Effector memory CD8-positive, alpha-beta T cell (primary cell): ENCODE data around the gene ADGRB3.
"Not testable (repeated sequence)": the region's sequence is repeated elsewhere in the genome, so short reads cannot be mapped to it uniquely, and the experiment has no call there.

Experiments
- ATAC-seq: fragments of 150-1000 bp; cut with Tn5 transposase; replicated peaks from 2 replicates; pipeline ENCODE4 v1.10.0; 2021; ENCODE audit warnings: mild to moderate bottlenecking, moderate library complexity
- DNase-seq, 3 experiments: peaks; one replicate each; pipeline ENCODE4 v3.0.0; 2021
- H3K27ac Mint-ChIP-seq, 2 donors: one replicate each; pipeline ENCODE4 v1.8.0; 2022; ENCODE audit warnings: mild to moderate bottlenecking in 2 of 2, mixed read lengths in 2 of 2, moderate library complexity in 2 of 2
- H3K27me3 Mint-ChIP-seq, 2 donors: one replicate each; pipeline ENCODE4 v1.8.0; 2022; ENCODE audit warnings: mixed read lengths in 2 of 2
- H3K36me3 Mint-ChIP-seq: one replicate; pipeline ENCODE4 v1.8.0; 2022; ENCODE audit warnings: mild to moderate bottlenecking, moderate library complexity, mixed read lengths; ENCODE audit not compliant: insufficient read depth
- H3K4me1 Mint-ChIP-seq, 2 donors: one replicate each; pipeline ENCODE4 v1.8.0; 2022; ENCODE audit warnings: low read depth in 2 of 2, mixed read lengths in 2 of 2
- H3K4me3 Mint-ChIP-seq, 2 donors: one replicate each; pipeline ENCODE4 v1.8.0; 2022; ENCODE audit warnings: mild to moderate bottlenecking in 2 of 2, mixed read lengths in 2 of 2, moderate library complexity in 2 of 2
- H3K9me3 Mint-ChIP-seq, 2 donors: one replicate each; pipeline ENCODE4 v1.8.0; 2022; ENCODE audit warnings: mixed read lengths in 2 of 2

ADGRB3 gene

DNA sequence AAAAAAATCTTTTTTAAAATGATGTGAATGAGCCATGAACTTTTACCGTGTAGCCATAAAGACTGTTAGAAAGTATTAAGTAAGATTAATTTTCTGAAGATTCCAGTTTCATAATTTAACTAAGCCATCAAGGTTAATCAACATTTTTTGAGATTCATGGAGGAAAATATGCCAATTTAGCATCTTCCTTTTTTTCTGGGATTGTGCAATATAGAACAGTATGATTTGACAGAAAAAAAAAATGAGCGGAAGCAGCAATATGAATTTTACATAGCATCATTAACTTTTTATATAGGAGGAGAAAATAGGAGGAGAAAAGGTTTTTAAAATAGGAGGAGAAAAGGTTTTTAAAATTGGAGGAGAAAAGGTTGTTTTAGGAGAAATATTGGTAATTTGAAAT, 306.3 kb downstream of the ADGRB3 start:
- Mint-ChIP-seq H3K4me3 (no peak overlapping the region), H3K9me3 (no peaks in the 10 kb centered on the region), H3K36me3 (no peaks in the 10 kb centered on the region), H3K27ac (no peak overlapping the region), H3K4me1 (no peaks in the 10 kb centered on the region), H3K27me3 (no peaks in the 10 kb centered on the region)
- no peak for ATAC-seq
- DNase-seq, result no peak

DNA sequence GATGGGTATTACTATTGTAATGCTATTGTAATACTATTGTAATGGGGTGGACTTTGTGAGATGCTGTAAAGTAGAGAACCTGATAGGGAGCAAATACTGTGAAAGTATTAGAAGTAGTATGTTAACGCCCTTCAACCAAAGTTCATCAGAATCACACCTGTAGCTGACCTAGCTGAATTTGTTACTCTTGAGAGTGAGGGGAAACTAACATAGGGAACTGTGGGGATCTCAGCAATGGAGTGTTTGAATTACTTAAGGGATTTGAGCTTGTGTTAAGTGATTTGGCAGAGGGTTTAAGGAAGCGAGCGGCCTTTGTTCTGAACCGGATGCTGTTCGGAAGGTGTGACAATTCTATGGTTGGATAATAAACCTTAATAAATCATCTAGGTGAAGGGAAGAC, 312.6 kb downstream of the ADGRB3 start:
- H3K27ac Mint-ChIP-seq, result no peak overlapping the region
- H3K4me3 Mint-ChIP-seq, result no peak overlapping the region
- H3K4me1 Mint-ChIP-seq, result no peaks in the 10 kb centered on the region
- peaks cover 0 to 2% of the 10 kb centered on the region in 2 donors for H3K9me3 Mint-ChIP-seq
- no peak for DNase-seq
- ATAC-seq, result no peak
- no peaks in the 10 kb centered on the region for H3K27me3 Mint-ChIP-seq
- no peaks in the 10 kb centered on the region for H3K36me3 Mint-ChIP-seq

DNA sequence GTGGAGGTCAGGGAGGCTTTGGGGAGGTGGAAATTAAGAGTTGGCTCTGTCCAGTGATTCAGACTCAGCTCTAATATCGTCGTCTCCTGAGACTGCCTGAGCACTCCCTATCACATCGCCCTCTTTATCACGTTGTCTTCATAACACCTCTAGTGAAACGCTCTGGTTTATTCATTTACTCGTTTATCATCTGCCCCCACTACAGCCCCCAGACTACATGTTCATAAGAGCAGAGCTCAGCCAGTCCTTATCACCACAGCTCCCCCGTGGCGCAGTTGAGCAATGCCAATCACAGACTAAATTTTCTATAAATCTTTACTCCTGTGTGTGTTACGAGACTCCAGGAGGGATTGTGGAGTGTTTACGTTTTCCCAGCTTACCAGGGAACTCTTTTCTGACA, 316.2 kb downstream of the ADGRB3 start:
- H3K36me3 Mint-ChIP-seq, result no peaks in the 10 kb centered on the region
- H3K9me3 Mint-ChIP-seq, result peaks cover 8 to 9% of the 10 kb centered on the region in 2 donors
- no peak for DNase-seq
- no peak overlapping the region for H3K4me3 Mint-ChIP-seq
- H3K27me3 Mint-ChIP-seq, result no peaks in the 10 kb centered on the region
- H3K4me1 Mint-ChIP-seq, result no peaks in the 10 kb centered on the region
- no peak for ATAC-seq
- no peak overlapping the region for H3K27ac Mint-ChIP-seq

DNA sequence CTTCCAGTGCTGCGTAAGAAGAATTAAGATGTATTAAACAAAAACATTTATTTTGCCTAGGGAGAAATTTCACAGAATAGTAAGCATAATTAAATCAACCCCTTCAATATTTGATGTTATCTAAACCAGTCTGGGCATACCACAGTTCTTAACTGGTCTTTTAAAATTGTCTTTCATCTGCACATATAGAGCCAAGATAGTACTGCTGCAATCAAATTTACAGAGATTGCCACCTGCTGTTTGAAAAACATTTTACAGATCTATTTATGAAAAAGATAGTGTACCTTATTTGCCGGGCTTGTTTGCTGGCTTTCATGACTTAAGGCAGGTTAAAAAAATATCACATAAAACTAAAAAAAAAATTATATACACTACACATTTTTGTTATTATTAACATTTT, 323.2 kb downstream of the ADGRB3 start:
- Mint-ChIP-seq H3K27ac (no peak overlapping the region), H3K9me3 (peaks cover 6 to 8% of the 10 kb centered on the region in 2 donors), H3K27me3 (no peaks in the 10 kb centered on the region), H3K36me3 (no peaks in the 10 kb centered on the region), H3K4me3 (no peak overlapping the region), H3K4me1 (no peaks in the 10 kb centered on the region)
- DNase-seq (no peak), ATAC-seq (no peak)

DNA sequence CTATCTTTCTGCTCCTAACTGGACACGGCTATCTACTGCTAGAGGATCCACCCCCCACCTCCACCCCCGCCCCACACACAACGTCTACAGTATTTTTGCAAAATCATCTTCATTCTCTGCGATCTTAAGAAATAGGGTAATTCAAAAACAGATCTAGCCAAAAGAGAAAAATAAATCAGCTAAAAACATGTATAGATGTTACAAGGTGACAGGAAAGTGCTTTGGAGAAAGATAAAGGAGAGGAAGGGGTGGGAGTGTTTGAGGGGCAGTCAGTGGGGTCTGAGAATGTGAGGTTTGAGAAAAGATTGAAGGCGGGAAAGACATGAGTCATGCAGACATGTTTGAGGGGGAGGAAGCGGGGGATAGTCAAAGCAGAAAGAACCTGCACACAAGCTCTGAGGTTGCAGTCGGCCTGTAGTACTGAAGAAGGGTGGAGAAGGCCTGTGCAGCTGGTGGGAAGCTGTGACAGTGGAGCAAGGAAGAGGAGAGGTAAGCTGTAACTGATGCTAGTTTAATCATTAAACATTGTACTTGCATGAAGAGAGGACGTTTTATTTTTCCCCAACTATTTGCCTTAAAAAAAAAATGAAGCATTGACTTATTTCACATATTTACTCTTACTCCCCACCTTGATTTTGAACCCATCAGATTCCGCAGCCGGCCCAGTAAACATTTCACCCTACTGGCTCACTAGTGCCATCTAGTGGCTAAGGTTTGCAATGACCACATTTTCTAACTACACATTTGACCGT, 332.6 kb downstream of the ADGRB3 start:
- ATAC-seq, result peak; percentile 26
- Mint-ChIP-seq H3K4me1 (no peaks in the 10 kb centered on the region), H3K9me3 (peaks cover 10 to 11% of the 10 kb centered on the region in 2 donors)

DNA sequence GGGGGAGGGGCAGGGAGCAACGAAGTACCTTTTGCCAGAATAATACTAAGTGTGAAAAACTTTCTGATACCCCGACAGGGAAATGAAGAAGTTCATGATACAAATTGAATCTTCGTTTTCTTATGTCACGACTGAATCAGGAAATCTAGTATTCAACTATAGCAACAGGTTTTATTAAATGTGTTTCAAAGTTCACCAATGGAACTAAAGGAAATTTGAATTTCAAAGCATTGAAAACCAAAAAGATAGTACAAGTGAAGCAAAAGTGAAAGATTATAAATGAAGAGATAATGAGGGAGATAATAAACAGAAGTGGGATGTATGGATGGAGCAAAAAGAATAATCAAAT, 333.2 kb downstream of the ADGRB3 start:
- no peaks in the 10 kb centered on the region for H3K4me1 Mint-ChIP-seq
- no peak overlapping the region for H3K4me3 Mint-ChIP-seq
- ATAC-seq, result no peak
- no peaks in the 10 kb centered on the region for H3K27me3 Mint-ChIP-seq
- H3K36me3 Mint-ChIP-seq, result no peaks in the 10 kb centered on the region
- H3K9me3 Mint-ChIP-seq, result peaks cover 11% of the 10 kb centered on the region in 2 donors
- no peak for DNase-seq
- no peak overlapping the region for H3K27ac Mint-ChIP-seq

More for the DNA sequence above, 332.6 kb downstream of the ADGRB3 start:
- DNase-seq, result peak in 2 of 3 experiments; percentile 2 to 5
- Mint-ChIP-seq H3K4me3 (no peak overlapping the region), H3K27ac (no peak overlapping the region), H3K36me3 (no peaks in the 10 kb centered on the region), H3K27me3 (no peaks in the 10 kb centered on the region)

DNA sequence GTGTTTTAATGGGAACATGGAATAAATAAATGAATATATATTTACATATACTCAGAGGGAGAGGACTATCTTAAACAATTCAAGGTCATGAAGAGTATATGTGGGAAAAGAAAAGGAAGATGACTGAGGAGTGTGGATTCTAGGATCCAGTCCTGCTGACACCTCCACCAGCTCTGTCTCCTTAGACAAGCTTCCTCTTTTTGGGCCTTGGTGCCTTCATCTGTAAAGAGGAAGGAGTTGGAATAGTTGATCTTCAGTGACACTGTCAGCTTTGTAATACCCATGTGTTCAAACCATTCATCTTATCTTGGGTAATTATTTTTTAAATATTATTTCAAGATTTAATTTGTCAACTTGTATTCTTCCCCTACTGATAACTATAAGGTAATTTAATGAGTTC, 338.0 kb downstream of the ADGRB3 start:
- no peak for ATAC-seq
- H3K9me3 Mint-ChIP-seq, result peaks cover 6 to 15% of the 10 kb centered on the region in 2 donors
- no peaks in the 10 kb centered on the region for H3K27me3 Mint-ChIP-seq
- H3K36me3 Mint-ChIP-seq, result no peaks in the 10 kb centered on the region
- no peak overlapping the region for H3K4me3 Mint-ChIP-seq
- H3K27ac Mint-ChIP-seq, result no peak overlapping the region
- H3K4me1 Mint-ChIP-seq, result no peaks in the 10 kb centered on the region
- no peak for DNase-seq

DNA sequence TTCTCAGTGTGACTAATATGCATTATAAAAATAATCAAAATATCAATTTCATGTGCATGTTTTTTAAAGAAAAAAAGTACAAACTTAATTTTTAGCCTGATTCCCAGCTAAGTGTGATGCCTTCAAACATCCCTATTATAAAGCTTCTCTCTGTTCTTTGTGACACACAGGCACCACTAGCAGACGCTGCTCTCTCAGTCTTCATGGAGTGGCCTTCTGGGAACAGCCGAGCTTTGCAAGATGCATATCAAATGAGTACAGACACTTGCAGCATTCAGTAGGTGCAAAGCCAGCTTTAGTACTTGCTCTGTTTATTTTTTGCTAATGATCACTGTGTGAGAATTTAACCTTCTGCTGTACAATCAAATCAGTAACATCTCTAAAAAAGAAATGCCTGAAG, 340.0 kb downstream of the ADGRB3 start:
- Mint-ChIP-seq H3K27me3 (no peaks in the 10 kb centered on the region), H3K4me1 (no peaks in the 10 kb centered on the region), H3K9me3 (peaks cover 9 to 13% of the 10 kb centered on the region in 2 donors), H3K36me3 (no peaks in the 10 kb centered on the region), H3K27ac (no peak overlapping the region), H3K4me3 (no peak overlapping the region)
- DNase-seq (no peak), ATAC-seq (no peak)

DNA sequence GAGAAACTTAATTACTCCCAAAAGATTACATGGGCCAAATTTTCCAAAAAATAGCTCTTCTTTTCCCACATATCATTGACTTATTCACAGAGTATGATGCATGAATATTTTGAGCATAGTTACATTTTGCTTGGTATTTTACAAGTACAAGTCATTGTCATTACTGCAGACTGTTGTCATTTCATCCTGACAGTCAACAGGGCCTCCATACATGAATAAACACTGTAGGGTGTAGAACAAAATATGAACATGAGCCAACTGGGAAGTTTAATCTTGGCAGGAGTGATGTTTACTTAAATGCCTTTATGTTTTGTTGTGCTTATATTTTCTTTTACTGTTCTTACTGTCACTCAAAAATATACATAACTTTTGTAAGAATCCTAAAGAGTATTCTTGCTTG, 340.7 kb downstream of the ADGRB3 start:
- Mint-ChIP-seq H3K36me3 (no peaks in the 10 kb centered on the region), H3K27me3 (no peaks in the 10 kb centered on the region), H3K4me1 (no peaks in the 10 kb centered on the region), H3K27ac (no peak overlapping the region), H3K9me3 (peaks cover 7% of the 10 kb centered on the region in 2 donors), H3K4me3 (no peak overlapping the region)
- ATAC-seq (no peak), DNase-seq (no peak)

DNA sequence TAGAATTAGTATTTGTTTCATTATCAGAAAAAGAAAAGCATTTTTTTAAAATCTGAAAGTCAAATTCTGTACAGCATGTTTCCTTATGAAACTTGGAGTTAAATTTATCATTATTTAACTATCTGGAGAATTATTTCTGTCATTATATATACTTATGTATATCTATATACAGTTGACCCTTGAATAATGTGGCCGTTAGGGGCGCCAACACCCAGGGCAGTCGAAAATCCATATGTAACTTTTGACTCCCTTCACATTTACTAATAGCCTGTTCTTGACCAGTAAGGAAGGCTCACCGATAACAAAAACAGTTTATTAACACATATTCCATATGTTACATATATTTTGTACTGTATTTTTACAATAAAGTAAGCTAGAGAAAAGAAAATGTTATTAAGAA, 341.2 kb downstream of the ADGRB3 start:
- Mint-ChIP-seq H3K9me3 (peaks cover 7 to 9% of the 10 kb centered on the region in 2 donors), H3K36me3 (no peaks in the 10 kb centered on the region), H3K27ac (no peak overlapping the region), H3K4me1 (no peaks in the 10 kb centered on the region), H3K27me3 (no peaks in the 10 kb centered on the region), H3K4me3 (no peak overlapping the region)
- DNase-seq (no peak), ATAC-seq (no peak)

DNA sequence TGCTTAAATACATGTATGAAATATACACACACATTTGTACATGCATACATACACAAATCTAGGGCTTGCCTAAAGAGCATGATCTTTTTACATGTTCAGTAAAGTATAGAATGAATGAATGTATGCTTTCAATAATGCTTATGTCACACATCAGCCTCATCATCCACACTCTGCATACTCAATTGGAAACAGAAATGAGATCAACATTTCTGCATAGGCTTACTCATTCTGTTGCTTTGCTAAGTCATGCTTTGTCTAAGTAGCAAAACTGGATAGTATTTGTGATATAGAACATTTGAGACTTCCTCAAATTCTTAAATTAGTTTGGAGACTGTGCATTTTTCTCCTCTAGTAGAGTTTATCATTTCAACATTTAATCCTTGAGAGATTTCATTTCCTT, 343.3 kb downstream of the ADGRB3 start:
- Mint-ChIP-seq H3K9me3 (peaks cover 6 to 7% of the 10 kb centered on the region in 2 donors), H3K27ac (no peak overlapping the region), H3K4me3 (no peak overlapping the region), H3K4me1 (no peaks in the 10 kb centered on the region), H3K27me3 (no peaks in the 10 kb centered on the region), H3K36me3 (no peaks in the 10 kb centered on the region)
- ATAC-seq, result no peak
- no peak for DNase-seq

DNA sequence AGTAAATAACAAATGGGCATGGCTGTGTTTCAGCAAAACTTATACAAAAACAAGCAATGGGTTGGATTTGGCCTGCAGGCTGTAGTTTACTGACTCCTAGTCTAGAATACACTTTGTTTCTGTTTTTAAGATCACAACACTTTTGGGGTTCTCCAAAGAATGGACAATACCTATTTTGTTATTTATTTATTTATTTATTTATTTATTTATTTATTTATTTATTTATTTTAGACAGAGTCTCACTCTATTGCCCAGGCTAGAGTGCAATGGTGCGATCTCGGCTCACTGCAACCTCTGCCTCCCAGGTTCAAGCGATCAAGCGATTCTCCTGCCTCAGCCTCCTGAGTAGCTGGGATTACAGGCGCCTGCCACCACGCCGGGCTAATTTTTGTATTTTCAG, 346.6 kb downstream of the ADGRB3 start:
- DNase-seq, ATAC-seq, H3K4me1 Mint-ChIP-seq, H3K27ac Mint-ChIP-seq, H3K36me3 Mint-ChIP-seq, H3K4me3 Mint-ChIP-seq, H3K27me3 Mint-ChIP-seq: not testable (repeated sequence)
- H3K9me3 Mint-ChIP-seq, result peaks cover 15 to 16% of the 10 kb centered on the region in 2 donors

DNA sequence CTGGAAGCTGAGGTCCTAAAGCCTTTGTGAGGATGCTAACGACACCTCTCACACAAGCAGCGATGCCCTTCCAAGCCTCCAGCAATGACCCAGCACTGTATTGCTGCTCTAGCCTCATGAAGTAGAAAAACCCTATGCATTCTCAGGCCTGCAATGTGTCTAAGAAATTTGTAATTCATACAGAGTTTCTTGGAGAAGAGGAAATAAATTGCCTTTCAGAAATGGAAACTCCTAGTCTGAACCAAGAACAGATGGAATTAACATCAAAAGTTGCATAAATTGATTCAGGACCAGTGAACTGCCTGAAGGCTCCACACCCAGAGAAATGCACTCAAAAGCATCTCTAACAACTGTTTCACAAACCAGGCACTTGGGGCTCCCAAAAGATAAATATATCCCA, 353.6 kb downstream of the ADGRB3 start:
- no peaks in the 10 kb centered on the region for H3K36me3 Mint-ChIP-seq
- H3K27ac Mint-ChIP-seq, result no peak overlapping the region
- H3K4me3 Mint-ChIP-seq, result no peak overlapping the region
- DNase-seq (no peak), ATAC-seq (no peak)
- H3K4me1 Mint-ChIP-seq, result no peaks in the 10 kb centered on the region
- peaks cover 14 to 15% of the 10 kb centered on the region in 2 donors for H3K9me3 Mint-ChIP-seq
- no peaks in the 10 kb centered on the region for H3K27me3 Mint-ChIP-seq

DNA sequence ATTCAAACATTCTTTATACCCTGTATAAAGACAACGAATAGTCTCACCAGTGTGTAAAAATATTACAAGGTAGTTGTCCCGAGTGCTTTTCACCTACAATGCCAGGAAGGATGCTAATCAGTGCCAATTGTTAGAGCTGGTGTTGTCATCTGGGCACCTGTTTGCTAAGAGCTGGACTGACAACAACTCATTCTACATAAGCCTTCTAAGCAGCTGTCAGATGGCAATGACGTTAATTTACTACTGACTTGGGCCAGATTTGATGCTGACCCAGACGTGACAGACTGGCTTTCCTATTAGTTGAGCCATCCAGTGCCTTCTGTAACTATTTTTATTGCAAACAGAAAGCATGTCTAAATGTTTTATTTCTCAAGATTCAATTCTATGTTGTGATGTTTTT, 355.2 kb downstream of the ADGRB3 start:
- H3K4me1 Mint-ChIP-seq, result no peaks in the 10 kb centered on the region
- H3K27ac Mint-ChIP-seq, result no peak overlapping the region
- ATAC-seq, result no peak
- DNase-seq, result no peak
- H3K9me3 Mint-ChIP-seq, result peaks cover 7% of the 10 kb centered on the region in 2 donors
- H3K27me3 Mint-ChIP-seq, result no peaks in the 10 kb centered on the region
- no peak overlapping the region for H3K4me3 Mint-ChIP-seq
- H3K36me3 Mint-ChIP-seq, result no peaks in the 10 kb centered on the region
